ENCODE measurements around the gene SAMD8. TPM values are rescaled to one million over a fixed set of nuclear protein-coding genes. Genes with fewer than 3 reads are reported as not detected.
"Not testable (repeated sequence)": the region's sequence is repeated elsewhere in the genome, so short reads cannot be mapped to it uniquely, and the experiment has no call there.

SAMD8 gene
- total RNA-seq, 4 donors from 2014 or later = 18.5 to 36.0 (median 24.6) TPM

DNA sequence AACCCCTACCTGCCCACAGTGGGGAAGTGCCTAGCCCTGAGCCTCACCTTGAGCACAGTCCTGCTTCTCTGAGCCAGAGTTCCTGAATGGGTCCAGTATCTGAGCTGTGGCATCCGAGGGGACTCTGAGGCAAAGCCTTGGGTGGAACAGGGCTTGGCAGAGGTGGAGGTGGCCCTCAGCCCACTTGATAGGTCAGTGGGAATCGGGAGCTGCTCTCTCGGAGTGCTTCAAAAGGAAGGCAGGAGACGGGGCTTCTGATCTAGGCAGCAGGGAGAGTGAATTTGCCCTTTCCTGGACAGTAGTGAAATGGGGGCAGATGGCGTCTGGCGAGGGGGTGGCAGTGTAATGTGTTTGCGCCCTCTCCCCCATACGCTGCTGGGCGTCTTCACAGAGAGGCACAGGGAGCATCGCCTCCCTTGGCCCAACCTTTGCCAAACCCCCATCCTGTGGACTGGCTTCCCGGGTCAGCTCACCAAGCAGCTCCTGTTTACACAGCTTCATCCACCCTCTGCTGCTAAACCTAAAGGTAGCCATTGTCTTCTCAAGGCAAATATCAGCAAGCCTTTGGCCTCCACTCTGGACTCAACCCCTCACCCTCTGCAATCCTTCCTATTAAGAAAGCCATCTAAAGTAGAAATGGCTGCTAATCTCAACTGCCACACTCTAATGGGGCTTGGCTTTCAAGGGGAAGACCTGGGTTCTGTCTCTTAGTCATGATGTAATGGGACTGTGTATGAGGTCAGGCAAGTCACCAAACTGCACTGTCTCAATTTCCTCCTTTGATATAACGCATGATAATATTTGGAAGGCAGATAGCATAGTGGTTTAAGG, 78.0 kb downstream of the SAMD8 start:
- H3K27ac ChIP-seq = peak overlapping the region; percentile 62 to 88 (median 83)
- no peaks in the 10 kb centered on the region for H3K36me3 ChIP-seq
- no peak overlapping the region for H3K4me3 ChIP-seq
- TF ChIP-seq CTCF (IDR thresholded peaks at IDR 0.05) = no peak
- TF ChIP-seq POLR2A (IDR thresholded peaks at IDR 0.05) = no peak
- peaks cover 21 to 98% (median 41%) of the 10 kb centered on the region in 3 donors for H3K4me1 ChIP-seq
- intact Hi-C loops (cut with DNase I) = loop anchor here (5.0 to 10.0 kb wide), 2 partner anchors 43 to 55 kb away; no protein-coding TSS in a partner anchor
- DNase-seq = no peak
- no peaks in the 10 kb centered on the region for H3K9me3 ChIP-seq
- no peaks in the 10 kb centered on the region for H3K27me3 ChIP-seq
- 91 to 94% methylated on average over 5 to 9 of the region's 12 CpGs for WGBS, 2 donors

- peak overlapping the region; percentile 77 to 89 (median 87) for H3K27ac ChIP-seq
- WGBS, 2 donors = 20 to 36% methylated on average over 8 to 10 of the region's 10 CpGs
- no peak for DNase-seq
- H3K27me3 ChIP-seq = no peaks in the 10 kb centered on the region
- no peaks in the 10 kb centered on the region for H3K36me3 ChIP-seq
- peaks cover 32 to 98% (median 45%) of the 10 kb centered on the region in 3 donors for H3K4me1 ChIP-seq
- intact Hi-C loops (cut with DNase I) = no loop called here
- peak in 2 of 6 experiments; percentile 11 to 18 for TF ChIP-seq CTCF (IDR thresholded peaks at IDR 0.05)
- no peak for TF ChIP-seq POLR2A (IDR thresholded peaks at IDR 0.05)
- H3K4me3 ChIP-seq = peak overlapping the region in 2 of 4 donors; percentile 3 to 40
- no peaks in the 10 kb centered on the region for H3K9me3 ChIP-seq
Observed at GRCh38 chr10:75191821-75192568, 80.5 kb downstream of the SAMD8 start.

DNA sequence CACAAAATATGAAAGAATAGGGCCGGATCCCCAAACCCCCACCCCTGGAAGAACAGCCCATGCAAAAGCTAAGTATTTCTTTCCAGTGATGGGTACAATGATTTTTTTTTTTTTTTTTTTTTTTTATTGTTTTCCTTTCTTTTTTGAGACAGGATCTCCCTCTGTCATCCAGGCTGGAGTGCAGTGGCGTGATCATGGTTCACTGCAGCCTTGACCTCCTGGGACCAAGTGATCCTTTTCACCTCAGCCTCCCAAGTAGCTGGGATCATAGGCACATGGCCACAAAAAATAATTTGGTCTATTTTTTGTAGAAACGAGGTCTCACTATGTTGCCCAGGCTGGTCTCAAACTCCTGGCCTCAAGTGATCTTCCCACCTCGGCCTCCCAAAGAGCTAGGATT, 83.2 kb downstream of the SAMD8 start:
- H3K36me3 ChIP-seq; DNase-seq; H3K4me3 ChIP-seq; H3K9me3 ChIP-seq; intact Hi-C loops (cut with DNase I); H3K27me3 ChIP-seq: not testable (repeated sequence)
- H3K27ac ChIP-seq = peak overlapping the region; percentile 72 to 100 (median 85)
- WGBS, 2 donors = 74 to 93% methylated on average over 4 of the region's 4 CpGs
- H3K4me1 ChIP-seq = peaks cover 26 to 93% (median 36%) of the 10 kb centered on the region in 3 donors

DNA sequence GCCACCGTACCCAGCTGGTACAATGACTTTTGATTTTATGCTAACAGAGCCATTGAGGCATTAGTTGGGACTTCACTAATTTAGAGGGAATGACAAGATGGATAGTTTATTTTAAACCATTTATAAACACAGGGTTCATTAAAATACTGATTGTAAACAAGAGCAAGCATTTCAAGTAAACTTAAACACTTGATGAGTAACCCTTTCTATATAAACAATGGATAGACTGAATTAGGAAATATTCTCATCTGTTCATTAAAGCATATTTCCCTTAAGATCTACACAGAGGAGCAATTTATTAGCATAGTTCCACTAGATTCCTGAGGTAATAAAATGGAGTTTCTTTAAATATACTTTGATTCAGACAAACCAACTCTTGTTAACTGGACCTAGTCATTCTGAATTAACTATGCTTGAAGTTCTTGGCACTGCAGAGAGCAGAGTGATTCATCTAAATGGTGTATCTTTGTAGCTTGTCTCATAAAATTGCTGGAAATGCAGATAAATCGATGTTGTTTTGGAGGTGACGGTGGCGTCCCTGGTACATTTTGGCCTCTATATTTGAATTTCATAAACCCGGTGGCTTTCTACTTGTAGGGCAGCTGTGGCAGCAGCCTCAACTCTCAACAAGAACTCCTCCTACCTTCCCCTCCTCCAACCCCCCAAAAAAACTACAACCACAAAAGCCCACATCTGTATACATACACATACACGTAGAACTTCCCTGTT, 83.7 kb downstream of the SAMD8 start:
- H3K36me3 ChIP-seq = no peaks in the 10 kb centered on the region
- peaks cover 26 to 90% (median 36%) of the 10 kb centered on the region in 3 donors for H3K4me1 ChIP-seq
- DNase-seq = no peak
- H3K27ac ChIP-seq = peak overlapping the region; percentile 72 to 100 (median 85)
- H3K27me3 ChIP-seq = no peaks in the 10 kb centered on the region
- TF ChIP-seq POLR2A (IDR thresholded peaks at IDR 0.05) = no peak
- no peak for TF ChIP-seq CTCF (IDR thresholded peaks at IDR 0.05)
- no peak overlapping the region for H3K4me3 ChIP-seq
- H3K9me3 ChIP-seq = no peaks in the 10 kb centered on the region
- 60 to 71% methylated on average over 6 of the region's 6 CpGs for WGBS, 2 donors
- intact Hi-C loops (cut with DNase I) = no loop called here

GRCh38 chr10:75197066-75197465, 85.6 kb downstream of the SAMD8 start:
- Histone ChIP-seq H3K4me3 (no peak overlapping the region), H3K9me3 (no peaks in the 10 kb centered on the region), H3K27ac (peak overlapping the region in 3 of 4 donors; percentile 39 to 100 (median 85)), H3K36me3 (no peaks in the 10 kb centered on the region), H3K4me1 (peaks cover 18 to 80% (median 30%) of the 10 kb centered on the region in 3 donors), H3K27me3 (no peaks in the 10 kb centered on the region)
- intact Hi-C loops (cut with DNase I) = no loop called here
- WGBS, 2 donors = 83 to 92% methylated on average over 3 of the region's 3 CpGs
- DNase-seq = no peak
- TF ChIP-seq POLR2A (IDR thresholded peaks at IDR 0.05) (no peak), CTCF (IDR thresholded peaks at IDR 0.05) (no peak)
